K562 (cell line): ENCODE measurements around the gene IRF9. TPM values are rescaled to one million over a fixed set of nuclear protein-coding genes. Genes with fewer than 3 reads are reported as not detected.

Experiments
- ARID2 ChIP-seq: fragments of 450-650 bp; IDR thresholded peaks from 2 replicates; pipeline ENCODE4 v1.6.1; 2017; ENCODE audit warnings: antibody characterized with exemption, mild to moderate bottlenecking
- BMI1 ChIP-seq: fragments of 150-350 bp; IDR thresholded peaks from 2 replicates; pipeline ENCODE4 v1.6.1; 2014; ENCODE audit warnings: low read length
- CREB3L1 ChIP-seq: fragments of 450-650 bp; IDR thresholded peaks from 2 replicates; pipeline ENCODE4 v1.6.1; 2014; ENCODE audit warnings: low read depth, mild to moderate bottlenecking, moderate library complexity, borderline replicate concordance
- DMBX1 ChIP-seq: fragments of 250-450 bp; sonication (Bioruptor Pico); IDR thresholded peaks from 2 replicates; pipeline ENCODE4 v1.8.0; 2022; ENCODE audit warnings: inconsistent platforms, mild to moderate bottlenecking, moderate library complexity, borderline replicate concordance
- FOXA1 ChIP-seq: fragments of 450-650 bp; IDR thresholded peaks from 2 replicates; pipeline ENCODE4 v1.6.1; 2016; ENCODE audit warnings: mild to moderate bottlenecking, borderline replicate concordance
- GMEB1 ChIP-seq: fragments of 250-450 bp; sonication (Bioruptor Pico); IDR thresholded peaks from 2 replicates; pipeline ENCODE4 v1.4.0; 2020; ENCODE audit warnings: mild to moderate bottlenecking
- HCFC1 ChIP-seq: IDR thresholded peaks from 2 replicates; pipeline ENCODE4 v1.6.1; 2012; ENCODE audit warnings: low read depth, low read length, improper control_type of control experiment
- HDAC1 ChIP-seq, 2 experiments: fragments of 450-650 bp; IDR thresholded peaks; 2 replicates each; pipeline ENCODE4 v1.6.1; 2016 to 2017; ENCODE audit warnings: inconsistent platforms in 1 of 2, mild to moderate bottlenecking in 1 of 2, moderate library complexity in 1 of 2
- HDAC8 ChIP-seq: fragments of 450-650 bp; IDR thresholded peaks from 2 replicates; pipeline ENCODE4 v1.6.1; 2016; ENCODE audit warnings: mild to moderate bottlenecking, missing genetic modification characterization, moderate library complexity, missing compliant biosample characterization
- HES1 ChIP-seq: fragments of 450-650 bp; IDR thresholded peaks from 2 replicates; pipeline ENCODE4 v1.6.1; 2016; ENCODE audit warnings: low read depth, mild to moderate bottlenecking, moderate library complexity
- KLF6 ChIP-seq: fragments of 250-450 bp; sonication (Bioruptor Pico); IDR thresholded peaks from 2 replicates; pipeline ENCODE4 v1.4.0; 2020; ENCODE audit warnings: mild to moderate bottlenecking, moderate library complexity, borderline replicate concordance
- MBD2 ChIP-seq: sonication (generic); IDR thresholded peaks from 2 replicates; pipeline ENCODE4 v1.6.1; 2016; ENCODE audit warnings: low read depth, borderline replicate concordance
- NCOA1 ChIP-seq: fragments of 450-650 bp; IDR thresholded peaks from 2 replicates; pipeline ENCODE4 v1.6.1; 2016; ENCODE audit warnings: low read depth
- POU5F1 ChIP-seq: fragments of 150-350 bp; IDR thresholded peaks from 2 replicates; pipeline ENCODE4 v1.6.1; 2014; ENCODE audit warnings: borderline replicate concordance, low read length, low read depth, mild to moderate bottlenecking; ENCODE audit not compliant: partially characterized antibody
- RCOR1 ChIP-seq, 2 experiments: IDR thresholded peaks; 2 replicates each; pipeline ENCODE4 v1.6.1; 2012; ENCODE audit warnings: low read depth in 2 of 2, low read length in 2 of 2, borderline replicate concordance in 1 of 2, improper control_type of control experiment in 1 of 2
- RHOXF2B ChIP-seq: fragments of 250-450 bp; sonication (Bioruptor Pico); conservative IDR thresholded peaks from 2 replicates; pipeline ENCODE4 v1.5.1; 2021
- TAF7 ChIP-seq: fragments of 450-650 bp; IDR thresholded peaks from 2 replicates; pipeline ENCODE4 v1.6.1; 2016; ENCODE audit warnings: missing genetic modification characterization, missing compliant biosample characterization
- XRCC5 ChIP-seq: fragments of 200-400 bp; formaldehyde crosslinking; IDR thresholded peaks from 2 replicates; pipeline ENCODE4 v1.6.1; 2017; ENCODE audit warnings: low read depth, mild to moderate bottlenecking, low read length
- ZBTB1 ChIP-seq: sonication (generic); formaldehyde crosslinking; IDR thresholded peaks from 2 replicates; pipeline ENCODE4 v1.8.1; 2023; ENCODE audit warnings: missing genetic modification reagents, low read depth, mild to moderate bottlenecking, borderline replicate concordance
- ZBTB17 ChIP-seq: fragments of 450-650 bp; formaldehyde crosslinking; IDR thresholded peaks from 2 replicates; pipeline ENCODE4 v1.4.0; 2020; ENCODE audit warnings: mild to moderate bottlenecking
- ZNF124 ChIP-seq: sonication (generic); formaldehyde crosslinking; IDR thresholded peaks from 2 replicates; pipeline ENCODE4 v1.8.1; 2022; ENCODE audit warnings: missing genetic modification reagents
- ZNF311 ChIP-seq: fragments of 250-450 bp; sonication (Bioruptor Pico); IDR thresholded peaks from 2 replicates; pipeline ENCODE4 v1.4.0; 2020; ENCODE audit warnings: mild to moderate bottlenecking, moderate library complexity
- ZNF583 ChIP-seq: fragments of 250-450 bp; sonication (Bioruptor Pico); IDR thresholded peaks from 2 replicates; pipeline ENCODE4 v1.4.0; 2020
- ZNF644 ChIP-seq: fragments of 200-800 bp; sonication (Bioruptor generic); IDR thresholded peaks from 2 replicates; pipeline ENCODE4 v1.6.1; 2016; ENCODE audit warnings: low read depth, missing genetic modification characterization, missing compliant biosample characterization
- ZNF655 ChIP-seq: fragments of 250-450 bp; sonication (Bioruptor Pico); IDR thresholded peaks from 2 replicates; pipeline ENCODE4 v1.5.0; 2021
- polyA plus RNA-seq, 8 experiments: library from polyadenylated mRNA; depleted of rRNA in 4 of 8; stranded (reverse) in 5 of 8; unstranded in 3 of 8; fragments of >200 nt; fragmentation: Nextera tagmentation in 2 of 8; fragmentation: Illumina TruSeq in 1 of 8; extraction: Ambion mirVana in 2 of 8; extraction: Trizol in 1 of 8; gene quantifications; 2 replicates each; pipeline versions ENCODE4 v1.2.1 to v1.2.3, GENCODE V29; 2011 to 2014; ENCODE audit warnings: inconsistent platforms in 1 of 8, missing spikeins in 1 of 8
- total RNA-seq, 7 experiments: library from RNA; depleted of rRNA in 6 of 7; stranded (reverse); fragments of >200 nt in 6 of 7; fragmentation: Illumina TruSeq in 2 of 7; extraction: Trizol in 2 of 7; gene quantifications; 2 replicates each; pipeline versions ENCODE4 v1.2.1 to v1.2.3, GENCODE V29; 2011 to 2021; ENCODE audit warnings: low replicate concordance in 1 of 7

IRF9 gene
- total and polyA plus RNA-seq, 9 of the 15 experiments (the other 6 are each of a cell fraction or from before 2014, with no cell fraction given) = 0.79 to 14.8 (median 6.1) TPM

GRCh38 chr14:24188251-24189058, 27.4 kb downstream of the IRF9 start, which contains the start of gene IPO4 (continued):
- TF ChIP-seq POU5F1 = peak; percentile 20
- TF ChIP-seq RCOR1 (IDR thresholded peaks at IDR 0.05; ENCODE audit: borderline replicate concordance in 1 of 2, low read depth in 2 of 2, low read length in 2 of 2) = 0 out of 4 replicates have a peak, but pooled peaks of 1 of the 2 experiments have one; percentile 43
- TF ChIP-seq ZBTB17 (CRISPR knock-in tag) = no peak
- TF ChIP-seq XRCC5 = peak; percentile 99
- TF ChIP-seq ZNF124 (CRISPR knock-in tag) = no peak
- TF ChIP-seq ZNF644 (tag) = no peak
- peak; percentile 83 for TF ChIP-seq BMI1
- no peak for TF ChIP-seq ZBTB1 (CRISPR knock-in tag)
- TF ChIP-seq CREB3L1 = peak; percentile 65; the same call in 1 of the 2 replicates
- TF ChIP-seq HCFC1 = peak; percentile 87
- TF ChIP-seq NCOA1 = peak; percentile 99
- peak; percentile 57; the same call in 1 of the 2 replicates for TF ChIP-seq KLF6 (CRISPR knock-in tag)
- TF ChIP-seq DMBX1 (CRISPR knock-in tag) = no peak
- no peak for TF ChIP-seq FOXA1
- 0 out of 2 replicates have a peak, but pooled peaks have one; percentile 25 for TF ChIP-seq GMEB1
- TF ChIP-seq HDAC8 = no peak
- TF ChIP-seq HES1 = no peak
- no peak for TF ChIP-seq ZNF583 (CRISPR knock-in tag)
- no peak for TF ChIP-seq TAF7 (tag)
- peak; percentile 60 for TF ChIP-seq MBD2
- no peak for TF ChIP-seq ZNF311
- no peak for TF ChIP-seq ZNF655 (CRISPR knock-in tag)
- TF ChIP-seq ARID2 = no peak
- TF ChIP-seq RHOXF2B = no peak
- peak; percentile 76 to 99; a peak in 3 of 4 replicates for TF ChIP-seq HDAC1 (IDR thresholded peaks at IDR 0.05)
